Transverse colon (tissue), 3 donors: ENCODE results near the gene FBXL4.

Experiments used
- CTCF ChIP-seq, 5 experiments: fragments of 200-600 bp in 3 of 5; fragments of 450-650 bp in 2 of 5; sonication (generic) in 3 of 5; IDR thresholded peaks; 1 replicate in 2 of 5; 2 replicates in 3 of 5; pipeline ENCODE4 v1.5.1; 2016 to 2017; ENCODE audit warnings: antibody characterized with exemption in 5 of 5, inconsistent platforms in 3 of 5, mild to moderate bottlenecking in 2 of 5, moderate library complexity in 1 of 5
- EP300 ChIP-seq: sonication (generic); formaldehyde crosslinking; IDR thresholded peaks from one replicate; pipeline ENCODE4 v1.6.1; 2017; ENCODE audit warnings: antibody characterized with exemption, low read depth
- POLR2A ChIP-seq: fragments of 450-650 bp; IDR thresholded peaks from one replicate; pipeline ENCODE4 v1.6.1; 2016; ENCODE audit warnings: antibody characterized with exemption, mild to moderate bottlenecking, moderate library complexity

DNA sequence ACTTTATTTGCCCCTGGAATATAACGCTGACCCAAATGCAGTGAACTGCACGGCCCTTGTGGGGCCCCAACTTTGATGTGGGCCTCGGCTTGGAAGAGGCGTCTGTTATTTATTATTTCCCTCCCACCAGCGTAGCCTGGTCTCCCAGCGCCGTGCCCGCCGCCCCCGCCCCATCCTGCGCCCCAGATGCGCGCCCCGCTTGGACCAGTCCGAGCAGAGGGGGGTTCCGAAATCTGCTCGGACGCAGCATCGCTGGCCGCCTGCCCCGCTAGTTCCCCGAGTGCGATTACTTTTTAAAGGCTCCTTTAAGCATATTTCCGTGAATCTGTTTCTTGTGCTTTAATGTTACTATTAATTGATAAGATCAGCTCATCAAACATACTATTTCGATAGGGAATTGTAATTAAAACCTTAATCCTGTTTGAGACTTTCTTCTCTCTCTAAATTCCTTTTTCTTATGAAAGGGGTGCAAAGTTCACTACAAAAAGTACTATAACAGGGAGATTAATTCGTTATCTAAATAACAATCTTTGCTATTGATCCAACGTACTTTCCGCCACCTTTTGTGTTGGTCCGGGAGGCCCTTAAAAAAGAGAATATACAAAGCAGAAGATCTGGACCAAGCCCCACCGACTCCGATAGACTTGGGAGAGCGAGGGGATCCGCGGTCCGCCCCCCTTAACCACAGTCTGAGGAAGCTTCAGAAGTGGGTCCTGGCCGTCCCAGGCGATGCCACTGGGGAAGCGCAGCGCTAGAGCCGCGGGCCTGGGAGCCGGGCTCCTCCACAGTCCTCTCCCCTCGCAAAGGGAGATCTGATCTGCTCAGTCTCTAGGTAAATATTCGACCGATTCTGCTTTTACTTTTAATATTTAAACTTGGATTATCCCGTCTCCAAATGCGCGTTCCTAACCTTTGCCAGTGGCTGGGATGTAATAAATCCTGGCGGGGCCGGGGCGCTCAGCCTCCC is 103.2 kb downstream of the FBXL4 start:
- TF ChIP-seq CTCF (IDR thresholded peaks at IDR 0.05) = no peak
- no peak for TF ChIP-seq POLR2A
- no peak for TF ChIP-seq EP300
